ENCODE data around the gene RACGAP1.

The RACGAP1 gene

DNA sequence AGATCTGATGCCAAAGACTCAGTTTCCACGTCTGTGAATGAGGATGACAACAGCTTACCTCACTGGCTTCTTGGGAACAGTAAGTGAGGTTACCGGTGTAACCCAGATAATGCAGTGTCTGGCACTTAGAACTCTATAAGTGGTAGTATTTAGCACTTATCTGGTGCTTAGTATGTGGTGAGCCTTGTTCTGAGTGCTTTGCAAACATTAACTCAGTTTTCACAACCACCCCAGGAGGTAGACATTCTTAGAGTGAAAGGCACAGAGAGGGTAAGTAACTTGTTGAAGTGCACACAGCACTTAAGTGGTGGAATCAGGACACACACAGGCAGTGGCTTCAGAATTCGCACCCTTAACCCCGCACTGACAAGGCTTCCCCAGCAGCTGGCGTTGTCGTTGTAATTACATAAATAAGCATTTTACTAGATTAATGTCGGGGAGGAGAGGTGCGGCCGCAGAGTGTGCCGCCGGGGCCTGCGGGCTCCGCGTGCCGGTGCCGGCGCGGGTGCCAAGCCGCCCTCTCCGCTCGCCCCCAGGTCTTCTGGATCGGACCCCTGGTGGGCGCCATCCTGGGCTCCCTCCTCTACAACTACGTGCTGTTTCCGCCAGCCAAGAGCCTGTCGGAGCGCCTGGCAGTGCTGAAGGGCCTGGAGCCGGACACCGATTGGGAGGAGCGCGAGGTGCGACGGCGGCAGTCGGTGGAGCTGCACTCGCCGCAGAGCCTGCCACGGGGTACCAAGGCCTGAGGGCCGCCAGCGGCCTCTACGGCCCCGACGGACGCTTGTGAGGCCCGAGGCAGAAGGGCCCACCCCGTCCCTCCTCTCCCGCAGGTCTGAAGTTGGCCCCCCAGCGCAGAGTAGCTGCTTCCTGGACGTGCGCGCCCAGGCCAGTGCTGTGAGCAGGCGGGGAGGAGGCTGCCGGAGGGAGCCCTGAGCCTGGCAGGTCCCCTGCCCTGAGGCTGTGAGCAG is 70.1 kb downstream of the RACGAP1 start:
- DNase-seq (ENCODE audit: low read depth) = no peak

DNA sequence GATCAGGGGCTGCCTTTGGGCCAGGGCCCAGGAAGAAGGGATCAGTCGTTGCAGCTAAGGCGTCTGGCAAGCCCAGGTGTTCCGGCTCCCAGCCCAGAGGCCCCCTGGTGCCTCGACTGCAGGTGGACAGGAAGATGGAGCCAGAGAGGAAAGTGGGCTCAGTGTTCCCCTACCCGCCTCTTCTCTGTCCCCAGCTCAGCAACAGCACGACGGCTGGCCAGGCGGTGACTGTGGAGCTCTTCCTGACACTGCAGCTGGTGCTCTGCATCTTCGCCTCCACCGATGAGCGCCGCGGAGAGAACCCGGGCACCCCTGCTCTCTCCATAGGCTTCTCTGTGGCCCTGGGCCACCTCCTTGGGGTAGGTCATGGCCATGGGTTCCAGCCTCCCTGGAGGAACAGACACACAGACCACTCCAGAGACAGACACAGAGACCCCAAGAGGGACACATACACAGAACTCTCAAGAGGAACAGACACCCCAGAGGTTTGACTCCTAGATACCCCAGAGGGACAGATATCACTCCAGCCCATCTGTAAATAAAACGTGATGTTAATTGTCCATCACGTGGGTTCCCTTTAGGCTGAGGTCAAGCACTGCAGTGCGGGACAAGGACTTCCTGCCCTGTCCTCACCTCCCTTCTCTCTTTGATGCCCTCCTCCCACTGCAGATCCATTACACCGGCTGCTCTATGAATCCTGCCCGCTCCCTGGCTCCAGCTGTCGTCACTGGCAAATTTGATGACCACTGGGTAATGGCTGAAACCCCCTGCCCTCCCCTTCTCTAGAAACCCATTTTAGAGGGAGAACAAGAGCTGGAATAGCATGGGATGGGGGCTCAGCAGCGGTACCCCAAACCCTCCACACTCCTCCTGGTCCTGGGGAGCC is 71.1 kb downstream of the RACGAP1 start:
- DNase-seq (ENCODE audit: low read depth) = no peak

DNA sequence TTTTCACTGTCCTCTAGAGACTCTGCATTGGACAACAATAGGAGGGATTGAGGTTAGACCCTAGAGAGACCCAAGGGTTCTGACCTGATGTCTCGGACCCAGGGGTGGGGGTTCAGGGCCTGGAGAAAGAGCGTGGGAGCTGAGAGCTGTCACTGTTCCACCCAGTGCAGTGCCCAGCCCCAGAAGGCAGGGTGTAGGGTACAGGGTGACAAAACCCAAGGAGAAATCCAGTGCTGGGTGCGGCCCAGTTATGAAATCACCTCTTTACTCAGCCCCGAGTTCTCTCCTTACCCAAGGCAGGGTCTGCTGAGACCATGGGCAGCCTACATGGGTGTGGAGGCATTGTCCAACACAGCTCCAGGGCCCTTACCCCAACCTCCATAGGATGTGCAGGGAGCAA is 72.1 kb downstream of the RACGAP1 start:
- DNase-seq (ENCODE audit: low read depth) = no peak

DNA sequence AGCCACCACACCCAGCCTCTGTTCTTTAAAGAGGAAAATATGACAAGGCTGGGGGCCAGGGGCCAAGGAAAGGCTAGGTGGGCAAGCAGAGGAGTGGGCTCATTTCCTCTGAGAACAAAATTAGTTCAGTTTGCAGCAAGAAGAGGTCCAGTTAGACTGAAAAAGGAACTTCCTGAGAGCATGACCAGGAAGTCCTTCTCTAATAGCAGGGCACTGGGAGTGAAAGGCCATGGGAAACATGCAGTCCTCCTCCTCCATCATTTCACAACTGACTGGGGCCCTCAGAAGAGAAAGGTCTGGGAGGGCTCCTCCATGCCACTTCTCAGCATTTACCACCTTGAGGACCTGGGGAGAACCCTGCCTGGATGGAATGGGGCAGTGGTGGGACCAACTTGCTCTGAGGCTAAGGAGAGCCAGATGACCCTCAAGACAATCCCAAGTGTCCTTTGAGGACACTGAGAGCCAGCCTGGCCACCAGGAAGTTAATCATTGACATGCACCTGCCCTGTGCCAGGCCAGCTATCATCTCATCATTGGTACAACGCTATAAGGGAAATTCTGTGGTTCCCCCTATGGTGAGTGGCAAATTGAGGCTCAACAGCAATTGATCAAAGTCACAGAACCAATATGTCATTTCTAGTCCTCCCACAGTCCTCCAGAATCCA is 72.8 kb downstream of the RACGAP1 start:
- no peak for DNase-seq (ENCODE audit: low read depth)

DNA sequence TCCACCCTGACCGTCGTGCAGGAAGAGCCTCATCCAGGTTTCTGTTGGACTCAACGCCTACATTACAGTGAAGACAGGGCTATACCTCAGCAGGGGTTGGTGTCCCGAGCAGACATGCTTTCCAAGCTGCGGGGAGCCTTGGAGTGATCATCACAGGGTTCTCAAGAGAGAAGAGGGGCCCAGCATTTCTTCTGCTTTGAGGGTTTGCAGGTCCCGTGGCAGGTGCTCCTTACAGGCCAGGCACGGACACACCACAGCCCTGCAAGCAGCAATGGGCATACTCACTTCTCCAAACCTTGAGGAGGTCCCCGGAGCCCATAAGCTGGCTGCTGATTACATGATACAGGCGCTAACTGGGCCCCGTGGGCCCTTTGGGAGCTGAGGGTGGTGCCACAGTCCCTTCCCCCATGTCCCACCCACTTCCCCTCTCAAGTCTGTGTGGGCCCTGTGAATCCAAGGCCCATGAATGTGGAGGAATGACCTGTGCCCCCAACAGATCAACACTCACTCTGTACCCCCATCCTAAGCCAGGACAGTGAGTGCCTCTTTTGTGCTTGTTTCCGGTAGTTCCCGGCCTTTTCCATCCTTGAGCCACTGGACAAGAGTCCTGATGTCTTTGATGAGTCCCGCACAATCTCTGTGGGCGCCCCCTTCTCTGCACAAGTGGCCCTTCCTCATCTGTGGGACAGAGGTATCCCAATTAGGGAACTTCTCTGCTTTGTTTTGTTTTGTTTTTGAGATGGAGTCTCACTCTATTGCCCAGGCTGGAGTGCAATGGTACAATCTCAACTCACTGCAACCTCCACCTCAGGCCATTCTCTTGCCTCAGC is 73.7 kb downstream of the RACGAP1 start:
- DNase-seq (ENCODE audit: low read depth) = no peak

DNA sequence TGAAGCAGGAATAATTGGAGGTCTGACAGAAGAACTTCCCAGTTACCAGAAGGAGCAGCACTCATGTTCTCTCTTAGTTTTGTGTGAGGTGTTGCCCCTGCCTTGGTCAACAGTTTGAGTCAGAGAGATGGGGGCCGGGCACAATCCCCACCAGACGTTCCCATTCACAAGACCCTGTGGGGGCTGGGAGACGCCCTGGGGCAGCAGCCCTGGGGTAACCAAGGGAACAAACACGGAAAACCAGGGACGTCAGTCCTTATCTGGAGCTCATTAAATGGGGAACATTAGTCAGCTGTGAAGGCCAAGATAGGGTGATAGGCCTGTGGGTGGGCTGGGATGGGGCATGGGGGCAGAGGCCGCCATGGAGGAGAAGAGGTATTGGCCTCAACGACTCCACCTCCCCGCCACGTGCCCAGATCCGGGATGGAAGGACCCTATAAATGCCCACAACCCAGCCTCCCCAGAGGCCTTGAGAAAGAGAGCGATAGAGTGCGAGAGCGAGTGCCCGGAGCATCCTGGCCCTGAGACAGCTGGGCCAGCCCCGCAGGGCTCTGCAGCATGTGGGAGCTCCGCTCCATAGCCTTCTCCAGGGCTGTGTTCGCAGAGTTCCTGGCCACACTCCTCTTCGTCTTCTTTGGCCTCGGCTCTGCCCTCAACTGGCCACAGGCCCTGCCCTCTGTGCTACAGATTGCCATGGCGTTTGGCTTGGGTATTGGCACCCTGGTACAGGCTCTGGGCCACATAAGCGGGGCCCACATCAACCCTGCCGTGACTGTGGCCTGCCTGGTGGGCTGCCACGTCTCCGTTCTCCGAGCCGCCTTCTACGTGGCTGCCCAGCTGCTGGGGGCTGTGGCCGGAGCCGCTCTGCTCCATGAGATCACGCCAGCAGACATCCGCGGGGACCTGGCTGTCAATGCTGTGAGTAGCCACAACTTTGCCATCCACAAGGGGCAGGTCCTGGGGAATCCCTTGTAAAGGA is 74.7 kb downstream of the RACGAP1 start, which contains the start of gene AQP2:
AQP2 (plus strand) TSS at position 465 of the 979 bp plus-strand sequence; CDS start at position 559, 94 bp downstream.
- DNase-seq (ENCODE audit: low read depth) = no peak

DNA sequence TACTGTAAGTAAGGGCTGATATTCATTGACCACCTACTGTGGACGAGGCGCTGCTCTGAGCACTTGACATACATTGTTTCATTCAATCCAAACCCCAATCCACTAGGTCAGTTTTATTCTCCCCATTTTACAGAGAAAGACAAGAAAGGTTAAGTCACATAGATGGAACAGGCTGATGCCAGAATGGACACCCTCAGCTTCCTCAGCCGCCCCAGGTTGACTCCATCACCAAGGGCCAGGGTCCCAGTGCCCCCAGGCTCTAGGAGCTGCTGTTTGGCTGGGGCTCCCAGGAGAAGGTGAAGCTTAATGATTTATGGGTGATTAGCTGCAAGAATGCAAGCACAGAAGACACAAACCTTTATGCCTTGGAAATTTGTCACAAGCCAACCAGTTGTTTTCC is 75.4 kb downstream of the RACGAP1 start:
- no peak for DNase-seq (ENCODE audit: low read depth)

DNA sequence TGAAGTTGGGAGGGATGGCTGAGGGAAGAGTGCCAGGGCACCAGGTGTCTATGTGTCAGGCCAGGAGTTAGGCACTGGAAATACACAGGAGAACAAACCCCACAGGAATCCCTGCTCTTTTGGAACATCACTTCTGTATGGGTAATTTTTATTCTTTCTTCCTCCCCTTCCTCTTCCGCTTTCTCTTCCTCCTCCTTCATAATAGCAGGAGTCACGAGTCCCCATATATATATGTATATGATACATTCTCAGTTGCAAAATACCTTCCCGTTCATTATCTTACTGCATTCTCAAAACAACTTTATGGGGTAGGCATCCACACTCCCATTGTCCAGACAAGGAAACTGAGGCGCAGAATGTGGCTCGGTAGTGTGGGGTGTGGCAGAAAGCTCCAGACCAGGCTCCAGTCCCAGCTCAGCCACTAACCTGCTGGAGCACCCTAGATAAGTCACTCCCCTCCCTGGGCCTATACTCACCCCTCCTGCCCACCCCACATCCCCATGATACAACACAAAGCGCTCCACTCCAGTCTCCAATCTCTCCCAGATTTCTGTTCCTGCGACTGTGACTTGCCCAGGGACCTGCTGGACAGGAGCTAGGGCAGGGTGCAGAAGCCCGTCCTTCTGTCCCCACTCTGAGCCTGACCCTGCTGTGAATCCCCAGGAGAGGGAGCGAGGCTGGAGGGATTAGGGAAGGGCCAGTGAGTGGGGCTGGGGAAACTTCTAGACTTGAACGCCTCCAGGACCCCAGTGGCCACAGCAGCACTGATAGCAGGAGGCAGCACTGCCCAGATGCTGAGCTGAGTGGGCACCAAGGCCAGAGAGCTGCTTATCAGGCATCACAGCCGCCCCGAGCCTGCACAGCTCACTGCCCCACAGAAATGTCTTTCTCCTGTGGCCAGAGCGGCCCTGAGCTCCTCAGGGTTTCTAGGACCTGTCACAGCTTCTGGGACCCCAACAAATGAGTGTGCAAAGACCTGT is 76.1 kb downstream of the RACGAP1 start:
- DNase-seq (ENCODE audit: low read depth) = no peak

DNA sequence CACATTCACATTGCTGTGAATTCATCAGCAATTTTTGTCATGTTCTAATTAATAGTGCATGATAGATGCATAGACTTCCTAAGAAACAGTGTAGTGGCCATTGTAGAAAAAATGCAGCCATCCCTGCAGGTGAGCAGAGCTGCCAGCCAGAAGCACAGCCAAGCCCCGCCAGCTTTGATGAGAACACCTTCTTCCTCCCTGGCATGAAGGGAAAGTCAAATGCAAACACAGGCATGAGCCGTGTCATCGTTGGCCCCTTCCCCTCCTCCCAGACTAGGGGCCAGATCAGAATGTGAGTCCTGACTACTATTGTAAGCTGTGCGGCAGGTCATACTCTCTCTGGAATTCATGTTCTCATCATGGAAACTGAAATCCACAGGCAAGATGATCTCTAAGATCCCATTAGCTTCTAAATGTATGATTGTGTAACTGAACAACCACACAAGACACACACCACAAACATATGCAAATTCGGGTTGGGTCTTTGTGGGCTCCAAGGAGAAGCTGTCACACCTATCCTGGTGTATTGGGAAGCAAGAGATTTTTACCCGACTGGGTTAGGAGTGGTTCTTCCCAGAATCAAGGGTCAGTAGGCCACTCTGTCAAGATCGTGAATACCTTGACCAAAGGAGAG is 77.6 kb downstream of the RACGAP1 start:
- DNase-seq (ENCODE audit: low read depth) = no peak

DNA sequence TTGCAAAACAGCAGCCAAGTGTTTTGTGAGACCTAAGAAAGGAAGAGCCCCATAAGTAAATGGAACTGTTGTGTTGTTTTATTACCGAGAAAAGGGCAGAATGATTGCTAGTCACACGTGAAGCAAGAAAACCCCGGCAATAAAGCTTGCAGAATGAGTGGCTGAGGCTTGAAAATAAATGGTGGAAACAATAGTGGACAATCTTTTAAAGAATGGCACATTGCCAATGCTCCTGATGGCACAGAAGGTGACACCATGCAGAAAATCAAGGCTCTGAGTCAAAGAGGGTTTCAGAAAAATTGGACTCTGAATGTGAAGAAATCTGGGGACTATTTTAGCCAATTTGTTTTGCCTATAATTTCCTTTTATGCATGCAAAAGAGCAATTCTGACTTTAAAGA is 78.8 kb downstream of the RACGAP1 start:
- no peak for DNase-seq (ENCODE audit: low read depth)

DNA sequence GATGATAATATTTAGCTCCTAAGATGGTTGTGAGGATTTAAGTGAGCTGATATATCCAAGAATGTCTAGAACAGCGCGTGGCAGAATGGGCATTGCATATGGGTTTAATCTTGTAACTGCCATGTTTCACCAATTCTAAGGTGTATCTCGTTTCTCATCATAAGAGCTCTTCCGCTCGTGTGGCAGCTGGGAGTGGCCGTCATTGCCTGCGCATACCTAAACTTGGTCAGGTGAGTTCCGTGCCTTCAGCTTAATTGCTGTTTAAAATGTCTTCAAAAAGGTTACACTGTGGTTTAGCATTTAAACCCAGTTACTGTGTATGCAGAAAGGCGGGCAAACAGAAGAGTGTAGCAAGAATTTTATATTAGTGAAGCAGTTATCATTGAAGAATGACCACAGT is 79.2 kb downstream of the RACGAP1 start:
- no peak for DNase-seq (ENCODE audit: low read depth)

DNA sequence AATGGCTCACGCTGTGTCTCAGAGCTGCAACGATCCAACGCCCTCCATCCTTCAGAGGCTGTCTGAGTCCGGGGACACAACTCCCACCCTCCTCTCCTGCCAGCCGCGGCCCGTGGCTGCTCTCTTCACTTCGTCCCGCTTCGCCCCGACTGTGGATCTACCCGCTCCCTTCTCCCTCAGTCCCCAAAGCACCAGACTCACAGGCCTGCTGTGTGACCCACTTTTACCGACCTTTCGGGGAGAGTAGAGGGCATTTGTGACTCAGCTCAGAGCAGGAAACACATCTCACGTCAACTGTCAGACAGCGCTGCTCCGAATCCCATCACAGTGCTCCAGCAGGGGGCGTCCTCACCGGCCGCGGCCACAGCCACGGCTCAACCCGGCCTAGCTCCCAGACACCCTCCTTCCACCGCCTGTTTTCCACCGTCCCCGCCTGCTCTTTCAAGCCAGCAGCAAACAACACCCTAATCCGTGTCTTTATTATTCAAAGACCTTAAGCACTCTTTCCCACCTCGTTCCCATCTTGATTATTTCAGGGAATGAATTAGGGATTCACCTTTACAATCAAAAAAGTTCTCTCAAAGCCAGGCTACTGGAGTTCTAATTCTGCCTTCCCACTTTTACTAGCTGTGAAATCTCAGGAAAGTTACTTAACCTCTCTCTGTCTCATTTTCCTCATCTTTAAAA is 79.8 kb downstream of the RACGAP1 start:
- peak; percentile 68 for DNase-seq (ENCODE audit: low read depth)

DNA sequence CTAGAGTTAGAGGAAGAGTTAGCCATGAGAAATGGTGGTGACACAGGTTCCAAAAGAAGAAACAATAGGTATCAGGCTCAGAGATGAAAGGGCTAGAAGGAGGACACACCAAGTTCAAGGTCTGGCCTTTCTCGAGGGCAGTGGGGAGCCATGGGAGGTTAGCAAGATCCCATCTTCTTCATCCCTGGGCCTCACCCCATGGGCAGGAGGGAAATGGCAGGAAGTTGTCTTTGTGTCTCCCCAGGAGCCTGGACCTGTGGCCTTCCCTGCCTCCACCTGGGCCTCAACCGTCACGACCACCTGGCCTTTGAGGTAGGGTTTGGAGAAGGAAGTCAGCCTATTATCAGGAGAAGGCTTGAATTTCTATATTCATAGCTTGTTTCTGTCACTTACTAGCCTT is 80.6 kb downstream of the RACGAP1 start:
- no peak for DNase-seq (ENCODE audit: low read depth)

DNA sequence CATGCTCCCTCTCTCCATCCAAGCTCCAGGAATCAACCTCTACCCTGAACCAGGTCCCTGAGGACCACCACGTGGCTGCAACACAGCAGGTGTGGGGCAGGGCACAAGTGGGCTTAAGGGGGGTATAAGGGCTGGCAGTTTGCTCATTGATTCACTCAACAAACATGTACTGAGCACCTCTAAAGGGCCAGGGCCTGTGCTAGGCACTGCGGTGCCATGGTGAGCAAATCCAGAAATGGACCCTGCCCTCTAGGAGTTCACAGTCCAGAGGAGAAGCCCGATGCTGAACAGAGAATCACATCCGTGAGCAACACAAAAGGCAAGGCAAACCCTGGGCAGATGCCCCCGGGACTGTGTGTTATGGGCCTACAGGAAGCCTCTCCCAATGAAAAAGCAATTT is 81.2 kb downstream of the RACGAP1 start:
- no peak for DNase-seq (ENCODE audit: low read depth)

DNA sequence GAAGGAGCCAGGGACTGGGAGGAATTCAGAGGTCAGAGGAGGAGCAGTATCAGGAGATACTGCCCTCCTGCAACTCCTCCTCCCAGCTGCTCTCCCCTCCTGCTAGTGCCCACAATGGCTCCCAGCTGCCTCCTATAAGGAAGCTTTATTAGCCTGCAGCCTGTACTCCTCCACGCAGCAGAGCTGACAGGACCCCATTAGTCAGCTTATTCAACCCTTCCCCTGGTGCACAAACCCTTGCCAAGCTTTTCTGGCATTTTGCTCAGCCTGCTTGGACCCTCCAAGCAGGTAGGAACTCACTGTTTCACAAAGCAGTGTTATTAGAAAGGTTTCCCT is 81.7 kb downstream of the RACGAP1 start:
- no peak for DNase-seq (ENCODE audit: low read depth)

DNA sequence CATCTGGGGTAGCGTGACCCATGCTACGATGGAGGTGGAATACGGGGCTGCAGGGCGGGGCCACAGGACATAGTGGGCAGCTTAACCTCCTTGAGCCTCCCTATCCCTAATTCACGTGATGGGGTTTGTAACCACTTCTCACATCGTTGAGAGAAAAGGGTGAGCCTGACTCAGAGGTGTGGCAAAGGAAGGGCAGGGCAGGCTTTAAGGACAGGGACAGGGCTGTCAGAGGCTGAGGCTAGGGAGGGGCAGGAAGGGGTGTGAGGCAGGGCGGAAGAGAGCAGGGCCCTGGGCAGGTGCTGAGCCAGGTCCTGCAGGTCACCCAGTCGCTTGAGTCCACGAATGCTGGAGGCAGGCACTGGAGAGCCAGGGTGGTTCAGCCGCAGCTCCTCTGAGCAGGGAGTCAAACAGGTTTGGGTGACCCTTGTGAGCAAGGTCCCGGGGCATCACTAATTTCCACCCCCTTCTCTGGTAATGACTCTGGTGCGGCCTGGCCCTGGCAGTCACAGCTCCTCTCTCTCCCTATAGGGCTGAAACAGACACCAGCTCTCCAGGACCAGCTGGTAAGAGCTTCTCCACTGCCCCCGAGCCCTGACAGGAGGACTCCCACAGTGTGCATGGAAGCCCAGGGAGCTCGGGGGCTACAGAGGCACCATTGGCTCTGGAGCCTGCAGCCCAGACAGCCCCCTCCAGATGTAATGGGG is 82.2 kb downstream of the RACGAP1 start:
- no peak for DNase-seq (ENCODE audit: low read depth)

DNA sequence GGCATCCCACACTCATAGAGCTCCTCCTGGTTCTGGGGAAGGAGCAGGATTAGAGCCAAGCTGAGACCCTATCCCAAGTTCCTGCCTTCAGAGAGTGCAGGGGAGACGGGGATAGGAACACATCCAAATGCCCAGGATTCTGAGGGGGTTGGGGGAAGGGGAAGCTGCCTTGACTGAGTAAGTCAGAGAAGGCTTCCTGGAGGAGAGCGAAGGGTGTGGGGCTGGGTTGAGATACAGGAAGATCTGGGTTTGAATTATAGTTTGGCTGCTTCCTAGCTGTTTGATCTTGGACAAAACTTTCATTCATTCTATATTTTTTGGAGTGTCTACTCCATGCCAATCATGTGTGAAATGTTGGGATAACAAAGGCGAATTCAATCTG is 82.8 kb downstream of the RACGAP1 start:
- no peak for DNase-seq (ENCODE audit: low read depth)

Data from stimulated activated CD8-positive, alpha-beta memory T cell treated with anti-CD3 and anti-CD28 coated beads, Interleukin-15, amount 100 ng/mL, for 24 hours (primary cell).